ENCODE results near the gene TM7SF2. TPM values are rescaled to one million over a fixed set of nuclear protein-coding genes. Genes with fewer than 3 reads are reported as not detected.

TM7SF2 gene
- total and polyA plus RNA-seq, 2 donors (not counting 1 experiment from before 2014, with no cell fraction given): 23.9 to 28.5 TPM

DNA sequence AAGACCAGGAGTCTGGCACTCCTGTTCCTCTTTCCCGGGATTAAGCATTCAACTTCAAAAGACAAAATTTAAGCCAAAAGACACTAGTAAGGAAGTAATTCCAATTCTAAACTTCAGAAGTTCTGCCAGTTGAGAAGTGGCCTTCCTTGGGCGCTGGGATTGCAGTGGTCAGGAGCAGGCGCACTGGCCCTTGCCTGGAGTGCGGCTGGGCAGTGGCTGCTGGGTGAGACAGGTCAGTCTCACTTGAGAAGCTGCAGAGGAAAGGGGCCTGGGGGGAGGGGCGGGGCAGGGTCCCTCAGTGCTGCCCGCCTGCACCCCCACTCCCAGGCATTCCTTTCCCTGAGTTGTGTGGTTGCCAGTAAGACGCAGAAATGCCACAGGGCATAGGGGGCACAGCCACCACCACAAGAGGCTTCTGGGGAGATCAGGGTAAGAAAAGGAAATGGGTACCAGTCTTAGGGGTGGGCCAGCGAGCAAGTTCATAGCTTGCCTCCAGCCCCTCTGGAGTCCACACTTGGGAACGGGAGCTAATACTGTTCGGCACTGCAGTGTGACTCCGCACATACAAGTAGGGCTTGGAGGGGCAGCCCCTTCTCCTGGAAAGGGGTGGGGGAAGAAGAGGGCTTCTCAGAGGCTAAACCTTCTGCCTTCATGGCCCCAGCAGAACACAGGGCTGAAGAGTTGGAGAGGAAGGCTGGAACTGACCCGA is 16.0 kb downstream of the TM7SF2 start:
- no peak overlapping the region for H2AFZ ChIP-seq (ENCODE audit: insufficient read depth, low read depth, low read length, poor library complexity, severe bottlenecking)
- ChIA-PET POLR2A (interaction anchor here (1.2 kb wide), 1 partner anchor 43 kb away, joined by 3 read pairs; the partner anchor contains the start of gene SPDYC), CTCF (interaction anchor here (1.5 to 4.4 kb wide), 2 partner anchors 10 to 15 kb away, joined by 4 to 20 read pairs; partner anchors contain the start of genes TM7SF2 and ZNHIT2)
- H3K79me2 ChIP-seq (ENCODE audit: control insufficient read depth, insufficient read depth, low read length): peaks cover 79% of the 10 kb centered on the region
- no peak overlapping the region for H3K4me3 Mint-ChIP-seq
- no peaks in the 10 kb centered on the region for H3K27me3 ChIP-seq (replicated peaks in 1 of 4; ENCODE audit: control extremely low read depth in 1 of 4, control insufficient read depth in 3 of 4, insufficient read depth in 4 of 4, low read length in 3 of 4)
- ATAC-seq (ENCODE audit: low read depth) (no peak), DNase-seq (peak; percentile 4)
- intact Hi-C loops (cut with micrococcal nuclease): no loop called here
- H3K27me3 Mint-ChIP-seq: no peaks in the 10 kb centered on the region
- TF ChIP-seq, protein P1, sequence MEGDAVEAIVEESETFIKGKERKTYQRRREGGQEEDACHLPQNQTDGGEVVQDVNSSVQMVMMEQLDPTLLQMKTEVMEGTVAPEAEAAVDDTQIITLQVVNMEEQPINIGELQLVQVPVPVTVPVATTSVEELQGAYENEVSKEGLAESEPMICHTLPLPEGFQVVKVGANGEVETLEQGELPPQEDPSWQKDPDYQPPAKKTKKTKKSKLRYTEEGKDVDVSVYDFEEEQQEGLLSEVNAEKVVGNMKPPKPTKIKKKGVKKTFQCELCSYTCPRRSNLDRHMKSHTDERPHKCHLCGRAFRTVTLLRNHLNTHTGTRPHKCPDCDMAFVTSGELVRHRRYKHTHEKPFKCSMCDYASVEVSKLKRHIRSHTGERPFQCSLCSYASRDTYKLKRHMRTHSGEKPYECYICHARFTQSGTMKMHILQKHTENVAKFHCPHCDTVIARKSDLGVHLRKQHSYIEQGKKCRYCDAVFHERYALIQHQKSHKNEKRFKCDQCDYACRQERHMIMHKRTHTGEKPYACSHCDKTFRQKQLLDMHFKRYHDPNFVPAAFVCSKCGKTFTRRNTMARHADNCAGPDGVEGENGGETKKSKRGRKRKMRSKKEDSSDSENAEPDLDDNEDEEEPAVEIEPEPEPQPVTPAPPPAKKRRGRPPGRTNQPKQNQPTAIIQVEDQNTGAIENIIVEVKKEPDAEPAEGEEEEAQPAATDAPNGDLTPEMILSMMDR (IDR thresholded peaks at IDR 0.05): no peak
- TF ChIP-seq EZH2 (IDR thresholded peaks at IDR 0.05; ENCODE audit: borderline replicate concordance, insufficient read depth, low read depth, low read length, poor library complexity, severe bottlenecking): no peak
- H3K4me3 ChIP-seq (ENCODE audit: control extremely low read depth in 1 of 5, extremely low read depth in 1 of 5, insufficient read depth in 1 of 5, low read depth in 2 of 5, low read length in 4 of 5): no peak overlapping the region
- peaks cover 3 to 83% of the 10 kb centered on the region in 2 experiments for H3K36me3 ChIP-seq (replicated peaks in 1 of 2; ENCODE audit: control extremely low read depth in 1 of 2, control insufficient read depth in 1 of 2, extremely low read depth in 1 of 2, insufficient read depth in 2 of 2, low read length in 1 of 2)
- H3K9ac ChIP-seq (ENCODE audit: low read length): no peak overlapping the region
- H3K4me1 ChIP-seq (ENCODE audit: control insufficient read depth in 2 of 2, insufficient read depth in 2 of 2, low read length in 2 of 2): peaks cover 39 to 58% of the 10 kb centered on the region in 2 donors
- H3K4me2 ChIP-seq (replicated peaks; ENCODE audit: low read depth, low read length, poor library complexity, severe bottlenecking): no peak overlapping the region
- no peaks in the 10 kb centered on the region for H3K9me3 Mint-ChIP-seq (ENCODE audit: insufficient read depth)
- 91% methylated on average over 9 of the region's 12 CpGs for WGBS (ENCODE audit: insufficient coverage)
- no peaks in the 10 kb centered on the region for H3K9me3 ChIP-seq (ENCODE audit: control extremely low read depth in 1 of 3, control insufficient read depth in 2 of 3, insufficient read depth in 1 of 3, low read length in 2 of 3)
- H4K20me1 ChIP-seq (ENCODE audit: control insufficient read depth, insufficient read depth, low read length, poor library complexity, severe bottlenecking): peaks cover 76% of the 10 kb centered on the region
- no peak overlapping the region for H3K27ac Mint-ChIP-seq
- peaks cover 48% of the 10 kb centered on the region for H3K4me1 Mint-ChIP-seq
- no peak overlapping the region for H3K27ac ChIP-seq (ENCODE audit: low read length in 2 of 2)
